ENCODE measurements around the gene ZSWIM1.
"Not testable (repeated sequence)": the region's sequence is repeated elsewhere in the genome, so short reads cannot be mapped to it uniquely, and the experiment has no call there.

The ZSWIM1 gene

DNA sequence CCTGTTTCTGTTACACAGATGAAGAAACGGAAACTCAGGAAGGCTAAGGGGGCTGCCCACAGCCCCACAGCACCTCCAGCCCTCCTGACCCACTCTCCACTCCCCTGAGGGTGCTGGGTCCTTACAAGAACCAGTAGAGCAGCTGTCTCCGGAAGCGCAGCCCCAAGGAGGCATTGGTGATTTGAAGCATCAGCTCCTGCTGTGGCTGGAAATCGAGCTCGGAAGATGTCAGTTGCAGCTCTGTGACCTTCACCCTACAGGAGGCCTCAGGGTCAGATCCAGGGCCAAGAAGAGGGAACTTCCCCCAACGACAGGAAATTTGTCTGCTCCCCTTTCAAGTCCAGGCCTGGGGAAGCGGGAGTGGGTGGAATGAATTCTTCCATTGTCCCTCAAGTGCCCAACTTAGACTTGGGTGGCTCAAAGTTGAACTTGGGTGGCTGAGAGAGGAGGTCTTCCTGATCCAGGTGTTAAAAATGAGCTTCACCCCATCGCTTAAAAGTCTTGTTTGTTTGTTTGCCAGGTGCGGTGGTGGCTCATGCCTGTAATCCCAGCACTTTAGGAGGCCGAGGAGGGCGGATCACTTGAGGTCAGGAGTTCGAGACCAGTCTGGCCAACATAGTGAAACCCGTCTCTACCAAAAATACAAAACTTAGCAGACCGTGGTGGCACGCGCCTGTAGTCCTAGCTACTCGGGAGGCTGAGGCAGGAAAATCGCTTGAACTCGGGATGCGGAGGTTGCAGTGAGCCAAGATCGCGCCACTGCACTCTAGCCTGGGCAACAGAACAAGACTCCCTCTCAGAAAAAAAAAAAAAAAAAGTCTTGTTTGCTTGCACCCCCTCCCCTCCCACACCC is 29.0 kb downstream of the ZSWIM1 start:
- DNase-seq: no peak

DNA sequence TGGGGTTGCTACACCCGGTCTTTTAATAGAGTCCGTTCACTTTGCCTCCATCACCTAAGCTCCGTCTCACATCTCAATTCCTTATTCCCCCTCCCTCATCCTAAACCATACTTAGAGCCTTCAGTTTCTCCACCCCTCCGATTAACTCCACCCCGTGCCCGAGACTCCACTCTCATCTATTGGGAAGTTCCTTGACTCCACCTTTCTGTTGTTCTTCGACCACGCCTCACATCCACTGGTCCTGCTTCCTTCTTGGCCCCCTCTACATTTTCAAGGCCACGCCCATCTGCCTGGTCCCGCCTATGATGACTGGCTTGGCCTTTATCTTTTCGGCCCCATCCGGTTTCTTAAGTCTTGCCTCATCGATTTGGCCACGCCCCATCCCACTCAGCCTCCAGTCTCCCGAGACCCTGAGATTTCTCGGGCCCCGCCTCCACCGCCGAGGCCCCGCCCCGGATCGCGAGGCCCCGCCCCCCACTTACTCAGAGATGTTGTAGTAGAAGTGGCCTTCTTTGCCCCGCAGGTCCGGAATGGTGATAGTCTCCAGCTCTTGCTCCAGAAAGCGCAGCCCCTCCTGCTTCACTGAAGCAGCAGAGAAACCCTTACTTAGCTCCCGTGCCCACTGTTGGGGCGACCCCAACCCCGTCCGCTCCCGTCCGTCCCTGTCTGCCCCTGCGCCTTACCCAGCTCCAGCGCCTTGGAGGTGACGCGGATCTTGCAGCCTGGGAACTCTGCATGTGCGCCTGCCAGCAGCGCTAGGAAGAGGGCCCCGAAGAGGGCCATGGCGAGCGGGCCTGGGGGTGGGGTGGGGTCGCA is 29.9 kb downstream of the ZSWIM1 start:
- no peak for DNase-seq

- DNase-seq: peak; percentile 2
Observed at GRCh38 chr20:45911486-45912343, 30.7 kb downstream of the ZSWIM1 start, which contains the start of gene PLTP. PLTP (minus strand) TSS chr20:45912155; CDS start chr20:45911452, 703 bp downstream.

- no peak for DNase-seq
Observed at GRCh38 chr20:45912344-45912682, 31.3 kb downstream of the ZSWIM1 start.

DNA sequence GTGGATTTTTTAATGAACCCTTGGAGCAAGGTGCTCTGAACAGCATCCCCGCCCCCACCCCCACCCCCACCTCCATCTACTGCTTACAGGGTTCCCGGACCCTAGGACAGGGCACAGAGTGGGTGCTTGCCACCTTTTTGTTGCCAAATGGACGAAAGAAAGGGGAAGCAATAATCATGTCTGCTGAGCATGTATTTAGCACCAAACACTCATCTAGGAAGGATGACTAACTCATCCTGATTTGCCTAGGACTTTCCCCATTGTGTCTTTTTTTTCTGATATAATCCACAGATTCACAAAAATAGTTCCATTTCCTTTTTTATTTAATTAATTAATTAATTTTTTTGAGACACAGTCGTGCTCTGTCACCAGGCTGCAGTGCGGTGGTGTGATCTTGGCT is 32.1 kb downstream of the ZSWIM1 start:
- DNase-seq: no peak

DNA sequence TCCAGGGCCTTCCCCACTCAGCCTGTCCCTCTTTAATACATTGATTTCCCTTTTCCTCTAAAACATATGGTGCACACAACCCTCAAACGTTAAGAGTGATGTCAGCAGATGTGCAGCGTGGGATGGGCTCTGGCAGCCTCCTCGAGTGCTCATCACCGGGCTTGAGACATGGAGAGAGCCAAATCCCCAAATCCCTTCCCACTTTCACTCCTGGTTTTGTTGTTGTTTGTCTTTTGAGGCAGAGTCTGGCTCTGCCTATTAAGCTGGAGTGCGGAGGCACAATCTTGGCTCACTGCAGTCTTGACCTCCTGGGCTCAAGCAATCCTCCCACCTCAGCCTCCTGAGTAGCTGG is 36.7 kb downstream of the ZSWIM1 start:
- no peak for DNase-seq

GRCh38 chr20:45918182-45918737 is 37.2 kb downstream of the ZSWIM1 start:
- peak; percentile 12 for DNase-seq

GRCh38 chr20:45918779-45919537 is 37.9 kb downstream of the ZSWIM1 start:
- DNase-seq: no peak

GRCh38 chr20:45919542-45920399 is 38.7 kb downstream of the ZSWIM1 start:
- DNase-seq: no peak

GRCh38 chr20:45920462-45921336 is 39.7 kb downstream of the ZSWIM1 start:
- no peak for DNase-seq

GRCh38 chr20:45921337-45922189 is 40.5 kb downstream of the ZSWIM1 start:
- DNase-seq: no peak

GRCh38 chr20:45924391-45925261 is 43.6 kb downstream of the ZSWIM1 start:
- no peak for DNase-seq

DNA sequence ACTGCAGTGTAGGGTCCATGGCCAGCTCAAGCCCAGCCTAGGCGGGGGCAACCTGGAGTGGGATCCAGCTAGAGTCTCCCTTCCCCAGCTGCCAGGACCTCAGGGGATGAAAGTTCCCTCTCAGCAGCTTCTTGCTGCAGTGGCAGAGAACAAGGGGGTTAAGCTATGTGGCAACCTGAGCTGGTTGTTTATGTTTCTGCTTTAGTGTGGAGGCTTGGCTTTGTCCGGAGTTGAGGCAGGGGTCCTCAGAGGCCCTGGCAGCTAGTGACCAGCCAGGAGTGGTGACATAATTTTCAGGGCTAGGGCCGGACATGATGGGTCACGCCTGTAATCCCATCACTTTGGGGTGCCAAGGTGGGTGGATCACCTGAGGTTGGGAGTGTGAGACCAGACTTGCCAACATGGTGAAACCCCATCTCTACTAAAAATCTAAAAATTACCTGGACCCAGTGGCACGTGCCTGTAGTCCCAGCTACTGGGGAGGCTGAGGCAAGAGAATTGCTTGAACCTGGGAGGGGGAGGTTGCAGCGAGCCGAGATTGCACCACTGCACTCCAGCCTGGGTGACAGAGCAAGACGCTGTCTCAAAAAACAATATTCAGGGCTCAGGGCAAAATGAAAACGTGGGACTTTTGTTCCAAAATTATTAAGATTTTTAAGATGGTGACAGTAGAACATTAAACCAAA is 44.9 kb downstream of the ZSWIM1 start:
- DNase-seq: no peak

GRCh38 chr20:45926731-45927070 is 45.7 kb downstream of the ZSWIM1 start:
- DNase-seq: no peak

DNA sequence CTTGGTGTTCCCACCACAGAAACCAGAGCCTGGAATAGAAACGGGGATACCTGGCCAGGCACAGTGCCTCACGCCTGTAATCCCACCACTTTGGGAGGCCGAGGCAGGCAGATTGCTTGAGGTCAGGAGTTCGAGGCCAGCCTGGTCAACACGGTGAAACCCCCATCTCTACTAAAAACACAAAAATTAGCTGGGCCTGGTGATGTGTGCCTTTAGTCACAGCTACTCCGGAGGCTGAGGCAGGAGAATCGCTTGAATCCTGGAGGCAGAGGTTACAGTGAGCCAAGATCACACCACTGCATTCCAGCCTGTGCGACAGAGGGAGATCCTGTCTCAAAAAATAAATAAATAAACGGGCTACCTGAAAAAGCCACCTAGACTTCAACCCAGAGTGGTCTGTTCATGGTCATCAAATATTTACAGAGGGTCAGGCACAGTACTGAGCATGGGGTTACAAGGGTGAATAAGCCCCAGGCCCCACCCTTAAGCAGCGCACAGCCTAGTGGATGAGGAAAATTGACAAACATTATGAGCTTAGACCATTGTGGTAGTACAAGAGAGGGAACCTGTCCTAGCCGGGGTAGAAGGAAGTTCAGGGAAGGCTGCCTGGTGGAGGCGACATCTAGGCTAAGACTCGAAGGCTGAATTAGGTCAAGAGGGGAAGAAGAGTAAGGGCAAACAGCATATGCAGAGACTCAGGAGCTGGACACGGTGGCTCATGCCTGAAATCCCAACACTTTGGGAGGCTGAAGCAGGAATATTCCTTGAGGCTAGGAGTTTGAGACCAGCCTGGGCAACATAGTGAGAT is 46.2 kb downstream of the ZSWIM1 start:
- no peak for DNase-seq

DNA sequence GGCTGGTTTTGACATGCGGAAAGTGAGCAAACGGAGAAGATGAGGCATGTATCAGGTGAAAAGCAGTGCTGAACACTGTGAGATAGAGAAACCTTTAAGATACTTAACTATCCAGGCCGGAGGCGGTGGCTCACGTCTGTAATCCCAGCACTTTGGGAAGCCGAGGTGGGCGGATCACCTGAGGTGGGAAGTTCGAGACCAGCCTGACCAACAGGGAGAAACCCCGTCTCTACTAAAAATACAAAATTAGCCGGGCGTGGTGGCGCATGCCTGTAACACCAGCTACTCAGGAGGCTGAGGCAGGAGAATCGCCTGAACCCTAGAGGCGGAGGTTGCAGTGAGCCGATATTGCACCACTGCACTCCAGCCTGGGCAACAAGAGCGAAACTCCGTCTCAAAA is 50.7 kb downstream of the ZSWIM1 start:
- DNase-seq: not testable (repeated sequence)
